Endothelial cell of umbilical vein (primary cell): Measurements from ENCODE around the gene ATXN7L1. TPM values are rescaled to one million over a fixed set of nuclear protein-coding genes. Genes with fewer than 3 reads are reported as not detected.

Experiments used
- BruUV-seq: library from RNA; stranded (reverse); fragments of 400-500 nt; replicated peaks from 2 replicates; lab custom pipeline; 2021; lab: Mats Ljungman, UMichigan
- CTCF ChIA-PET: fragments of 300-600, 350-600 bp; sonication (Branson Sonifier 250); formaldehyde crosslinking; loops from one replicate; lab custom pipeline; 2021; ENCODE audit warnings: antibody characterized with exemption, inconsistent platforms; lab: Charles Lee
- POLR2A ChIA-PET: fragments of 300-600, 350-600 bp; sonication (Branson Sonifier 250); formaldehyde crosslinking; loops from one replicate; lab custom pipeline; 2021; ENCODE audit warnings: antibody characterized with exemption, inconsistent platforms; lab: Charles Lee
- DNase-seq: peaks from one replicate; pipeline ENCODE4 v3.0.0-alpha.2; 2011; ENCODE audit warnings: low read depth, low spot score
- FAIRE-seq: peaks from 2 replicates; lab custom pipeline; 2011; peaks lifted over from hg19 to GRCh38; lab: Jason Lieb, UNC
- H2AFZ ChIP-seq: 2 replicates; pipeline ENCODE4 v1.6.0; 2012; ENCODE audit warnings: low read depth, low read length, control low read depth, inconsistent platforms
- H3K27ac ChIP-seq: 2 replicates; pipeline ENCODE4 v1.5.1; 2011; ENCODE audit warnings: low read depth, mild to moderate bottlenecking, control low read depth, low read length, moderate library complexity; ENCODE audit not compliant: insufficient read depth
- H3K27me3 ChIP-seq, 2 experiments: 2 replicates each; pipeline versions ENCODE4 v1.6.0 to v1.6.1; 2011; ENCODE audit warnings: low read length in 2 of 2, mixed read lengths in 1 of 2; ENCODE audit not compliant: control insufficient read depth in 2 of 2, insufficient read depth in 2 of 2
- H3K36me3 ChIP-seq, 2 experiments: 2 replicates in 1 of 2; 3 replicates in 1 of 2; pipeline ENCODE4 v1.5.1; 2011; ENCODE audit warnings: low read length in 2 of 2, mild to moderate bottlenecking in 1 of 2, moderate library complexity in 1 of 2; ENCODE audit not compliant: control insufficient read depth in 2 of 2, insufficient read depth in 2 of 2; ENCODE audit errors: extremely low read depth in 1 of 2
- H3K4me1 ChIP-seq: 3 replicates; pipeline ENCODE4 v1.5.1; 2011; ENCODE audit warnings: mild to moderate bottlenecking, low read length; ENCODE audit not compliant: control insufficient read depth, insufficient read depth; ENCODE audit errors: extremely low read depth
- H3K4me2 ChIP-seq: 2 replicates; pipeline ENCODE4 v1.6.1; 2011; ENCODE audit warnings: low read length, control low read depth, mixed read lengths; ENCODE audit not compliant: insufficient read depth
- H3K4me3 ChIP-seq, 3 experiments: fragments of 200-600 bp in 1 of 3; sonication (generic), shearing (Covaris generic) in 1 of 3; replicated peaks in 1 of 3; 2 replicates each; pipeline ENCODE4 v1.5.1; 2011 to 2016; ENCODE audit warnings: control low read depth in 3 of 3, low read length in 3 of 3, mild to moderate bottlenecking in 2 of 3, inconsistent platforms in 1 of 3, low read depth in 1 of 3, moderate library complexity in 1 of 3; ENCODE audit not compliant: insufficient read depth in 1 of 3
- H3K79me2 ChIP-seq: 2 replicates; pipeline ENCODE4 v1.6.0; 2012; ENCODE audit warnings: low read length, inconsistent platforms; ENCODE audit not compliant: control insufficient read depth, insufficient read depth
- H3K9ac ChIP-seq: replicated peaks from 2 replicates; pipeline ENCODE3; 2011; ENCODE audit warnings: low read length, control low read depth; ENCODE audit not compliant: insufficient read depth; ENCODE audit errors: extremely low read depth
- H3K9me1 ChIP-seq: replicated peaks from 3 replicates; pipeline ENCODE4 v1.6.0; 2011; ENCODE audit warnings: mild to moderate bottlenecking, low read length; ENCODE audit not compliant: control insufficient read depth, insufficient read depth; ENCODE audit errors: extremely low read depth
- H3K9me3 ChIP-seq: replicated peaks from 2 replicates; pipeline ENCODE4 v1.5.1; 2012; ENCODE audit warnings: low read length, inconsistent platforms; ENCODE audit not compliant: control insufficient read depth, insufficient read depth
- H4K20me1 ChIP-seq: replicated peaks from 2 replicates; pipeline ENCODE3; 2011; ENCODE audit warnings: mild to moderate bottlenecking, low read length; ENCODE audit not compliant: control insufficient read depth, insufficient read depth; ENCODE audit errors: extremely low read depth
- CTCF ChIP-seq, 2 donors: IDR thresholded peaks; 1 replicate in 1 of 2; 2 replicates in 1 of 2; pipeline ENCODE4 v1.5.1; 2011; ENCODE audit warnings: low read length in 2 of 2, mild to moderate bottlenecking in 2 of 2, moderate library complexity in 2 of 2, control low read depth in 1 of 2, inconsistent platforms in 1 of 2, low read depth in 1 of 2; ENCODE audit not compliant: insufficient read depth in 1 of 2; ENCODE audit errors: extremely low read depth in 1 of 2
- EZH2 ChIP-seq: IDR thresholded peaks from 2 replicates; pipeline ENCODE4 v1.6.1; 2012; ENCODE audit warnings: borderline replicate concordance, low read depth, mild to moderate bottlenecking, moderate library complexity, low read length, inconsistent platforms; ENCODE audit not compliant: severe bottlenecking
- FOS ChIP-seq: IDR thresholded peaks from 2 replicates; pipeline ENCODE4 v1.6.1; 2011; ENCODE audit warnings: mild to moderate bottlenecking, low read length, moderate library complexity, borderline replicate concordance; ENCODE audit not compliant: insufficient read depth
- GATA2 ChIP-seq: IDR thresholded peaks from 2 replicates; pipeline ENCODE4 v1.7.0; 2011; ENCODE audit warnings: low read depth, mild to moderate bottlenecking, moderate library complexity, mixed read lengths, low read length; ENCODE audit not compliant: insufficient read length, insufficient read depth
- JUN ChIP-seq: IDR thresholded peaks from 2 replicates; pipeline ENCODE4 v1.6.1; 2011; ENCODE audit warnings: borderline replicate concordance, low read depth; ENCODE audit not compliant: insufficient read length, insufficient read depth
- MAX ChIP-seq: IDR thresholded peaks from 2 replicates; pipeline ENCODE4 v1.6.1; 2011; ENCODE audit not compliant: insufficient read depth, insufficient read length
- MYC ChIP-seq: IDR thresholded peaks from one replicate; pipeline ENCODE4 v1.6.1; 2011; ENCODE audit warnings: mild to moderate bottlenecking, low read depth, low read length
- POLR2AphosphoS5 ChIP-seq: IDR thresholded peaks from 2 replicates; pipeline ENCODE4 v1.6.1; 2012; ENCODE audit warnings: low read depth, mild to moderate bottlenecking, control low read depth, low read length, moderate library complexity; ENCODE audit not compliant: insufficient read depth
- dilution Hi-C: fragments of 300-500 bp; cut with MboI; formaldehyde crosslinking; loops from one replicate; pipeline ENCODE4 v1.15.0; 2019; ENCODE audit warnings: low sequenced_read_pairs; ENCODE audit not compliant: extremely low pct_ligation_motif_present
- intact Hi-C: fragments of 100-400 bp; cut with micrococcal nuclease; formaldehyde crosslinking; loops from one replicate; pipeline ENCODE4 v1.10.0; 2022
- polyA plus RNA-seq, 4 experiments: library from polyadenylated mRNA; depleted of rRNA in 3 of 4; stranded (reverse) in 3 of 4; unstranded in 1 of 4; fragments of >200 nt; gene quantifications; 2 replicates each; pipeline versions ENCODE4 v1.2.1 to v1.2.3, GENCODE V29; 2011 to 2012; ENCODE audit warnings: missing spikeins in 1 of 4
- total RNA-seq: library from RNA; stranded (reverse); gene quantifications from 2 replicates; pipeline ENCODE4 v1.2.3, GENCODE V29; 2021

The ATXN7L1 gene
- total and polyA plus RNA-seq, 2 donors (not counting 3 experiments of a cell fraction or from before 2014, with no cell fraction given) = 4.6 to 15.6 TPM

GRCh38 chr7:105612806-105613205 lies 263.6 kb downstream of the ATXN7L1 start:
- Histone ChIP-seq H3K4me2 (no peak overlapping the region), H2AFZ (no peak overlapping the region), H3K79me2 (no peaks in the 10 kb centered on the region), H3K36me3 (peaks cover 0 to 6% of the 10 kb centered on the region in 2 experiments), H3K9me1 (no peaks in the 10 kb centered on the region), H3K4me1 (no peaks in the 10 kb centered on the region), H3K9me3 (no peaks in the 10 kb centered on the region), H3K27ac (no peak overlapping the region), H4K20me1 (no peaks in the 10 kb centered on the region), H3K27me3 (no peaks in the 10 kb centered on the region), H3K4me3 (no peak overlapping the region), H3K9ac (no peak overlapping the region)
- FAIRE-seq (no peak), DNase-seq (no peak)
- BruUV-seq = no TSS peak
- dilution Hi-C loops = no loop called here
- no peak for TF ChIP-seq JUN
- no peak for TF ChIP-seq CTCF (IDR thresholded peaks at IDR 0.05; ENCODE audit: extremely low read depth in 1 of 2, insufficient read depth in 1 of 2, low read depth in 1 of 2, low read length in 2 of 2)
- TF ChIP-seq FOS = no peak
- TF ChIP-seq MYC = no peak
- no peak for TF ChIP-seq POLR2AphosphoS5
- TF ChIP-seq EZH2 = no peak
- no peak for TF ChIP-seq GATA2
- no peak for TF ChIP-seq MAX
- intact Hi-C loops = no loop called here
- ChIA-PET POLR2A (no interaction called here), CTCF (no interaction called here)
